HepG2 (cell line): ENCODE data around the gene YY1. TPM values are rescaled to one million over a fixed set of nuclear protein-coding genes. Genes with fewer than 3 reads are reported as not detected.

Experiments used
- ARNTL ChIP-seq: sonication (generic); formaldehyde crosslinking; IDR thresholded peaks from 2 replicates; pipeline ENCODE4 v1.4.0; 2020; ENCODE audit warnings: mild to moderate bottlenecking, missing genetic modification reagents
- ATF1 ChIP-seq: IDR thresholded peaks from 2 replicates; pipeline ENCODE4 v1.6.1; 2016; ENCODE audit warnings: mild to moderate bottlenecking, control low read depth
- HIVEP1 ChIP-seq: sonication (generic); formaldehyde crosslinking; IDR thresholded peaks from 2 replicates; pipeline ENCODE4 v1.4.0; 2020; ENCODE audit warnings: mild to moderate bottlenecking, missing genetic modification reagents
- KAT2B ChIP-seq: fragments of 150-350 bp; IDR thresholded peaks from 2 replicates; pipeline ENCODE4 v1.6.1; 2014; ENCODE audit warnings: low read depth, low read length, borderline replicate concordance
- KDM6A ChIP-seq: IDR thresholded peaks from 2 replicates; pipeline ENCODE4 v1.6.1; 2016; ENCODE audit warnings: low read depth
- MZF1 ChIP-seq: sonication (generic); formaldehyde crosslinking; IDR thresholded peaks from 2 replicates; pipeline ENCODE4 v1.8.1; 2023; ENCODE audit warnings: mild to moderate bottlenecking, missing genetic modification reagents, borderline replicate concordance
- SATB2 ChIP-seq: sonication (generic); formaldehyde crosslinking; IDR thresholded peaks from 2 replicates; pipeline ENCODE4 v1.5.0; 2020; ENCODE audit warnings: missing genetic modification reagents
- SP2 ChIP-seq: sonication (generic); formaldehyde crosslinking; IDR thresholded peaks from 2 replicates; pipeline ENCODE4 v1.5.1; 2020; ENCODE audit warnings: mild to moderate bottlenecking, missing genetic modification reagents
- U2AF2 ChIP-seq: fragments of 200-400 bp; formaldehyde crosslinking; IDR thresholded peaks from 2 replicates; pipeline ENCODE4 v1.6.1; 2017; ENCODE audit warnings: low read depth, mild to moderate bottlenecking, low read length
- ZFP1 ChIP-seq: IDR thresholded peaks from 2 replicates; pipeline ENCODE4 v1.6.1; 2016
- ZHX2 ChIP-seq, 2 experiments: sonication (generic) in 1 of 2; formaldehyde crosslinking in 1 of 2; IDR thresholded peaks; 2 replicates each; pipeline versions ENCODE4 v1.6.1 to v1.9.0; 2014 to 2022; ENCODE audit warnings: antibody characterized with exemption in 1 of 2, borderline replicate concordance in 1 of 2, inconsistent platforms in 1 of 2, low read depth in 1 of 2, missing genetic modification reagents in 1 of 2
- ZNF547 ChIP-seq: sonication (generic); formaldehyde crosslinking; IDR thresholded peaks from 2 replicates; pipeline ENCODE4 v1.5.1; 2020; ENCODE audit warnings: mild to moderate bottlenecking, missing genetic modification reagents
- ZNF792 ChIP-seq: IDR thresholded peaks from 2 replicates; pipeline ENCODE4 v1.6.1; 2016
- ZSCAN30 ChIP-seq: sonication (generic); formaldehyde crosslinking; IDR thresholded peaks from 2 replicates; pipeline ENCODE4 v1.5.0; 2020; ENCODE audit warnings: mild to moderate bottlenecking, missing genetic modification reagents
- polyA plus RNA-seq, 8 experiments: library from polyadenylated mRNA; depleted of rRNA in 3 of 8; stranded (reverse) in 7 of 8; unstranded in 1 of 8; fragments of >200 nt; fragmentation: Illumina TruSeq in 4 of 8; extraction: Trizol in 4 of 8; gene quantifications; 2 replicates each; pipeline versions ENCODE4 v1.2.1 to v1.2.3, GENCODE V29; 2011 to 2016; ENCODE audit warnings: low read depth in 4 of 8, missing spikeins in 1 of 8, mixed read lengths in 1 of 8; ENCODE audit not compliant: insufficient read depth in 1 of 8
- total RNA-seq, 5 experiments: library from RNA; depleted of rRNA; stranded (reverse); fragments of >200 nt; fragmentation: Illumina TruSeq; extraction: Trizol; gene quantifications; 2 replicates each; pipeline ENCODE4 v1.2.3, GENCODE V29; 2016; ENCODE audit warnings: low read depth in 1 of 5
- TF ChIP-seq, protein P1 (sequence below): sonication (generic); formaldehyde crosslinking; IDR thresholded peaks from 2 replicates; pipeline ENCODE4 v1.9.0; 2022; ENCODE audit warnings: missing genetic modification reagents, mild to moderate bottlenecking, borderline replicate concordance
- TF ChIP-seq, protein P2 (sequence below): IDR thresholded peaks from 2 replicates; pipeline ENCODE4 v1.6.1; 2016
- TF ChIP-seq, protein P3 (sequence below): IDR thresholded peaks from 2 replicates; pipeline ENCODE4 v1.6.1; 2016; ENCODE audit warnings: control low read depth
- TF ChIP-seq, protein P4 (sequence below): fragments of 450-650 bp; IDR thresholded peaks from 2 replicates; pipeline ENCODE4 v1.6.1; 2016

Gene YY1
- total and polyA plus RNA-seq, 2 of the 13 experiments (the other 11 are each of a cell fraction or from before 2014, with no cell fraction given): 29.4 to 68.1 TPM

GRCh38 chr14:100317912-100318808, 79.2 kb downstream of the YY1 start (continued):
- TF ChIP-seq, protein P1, sequence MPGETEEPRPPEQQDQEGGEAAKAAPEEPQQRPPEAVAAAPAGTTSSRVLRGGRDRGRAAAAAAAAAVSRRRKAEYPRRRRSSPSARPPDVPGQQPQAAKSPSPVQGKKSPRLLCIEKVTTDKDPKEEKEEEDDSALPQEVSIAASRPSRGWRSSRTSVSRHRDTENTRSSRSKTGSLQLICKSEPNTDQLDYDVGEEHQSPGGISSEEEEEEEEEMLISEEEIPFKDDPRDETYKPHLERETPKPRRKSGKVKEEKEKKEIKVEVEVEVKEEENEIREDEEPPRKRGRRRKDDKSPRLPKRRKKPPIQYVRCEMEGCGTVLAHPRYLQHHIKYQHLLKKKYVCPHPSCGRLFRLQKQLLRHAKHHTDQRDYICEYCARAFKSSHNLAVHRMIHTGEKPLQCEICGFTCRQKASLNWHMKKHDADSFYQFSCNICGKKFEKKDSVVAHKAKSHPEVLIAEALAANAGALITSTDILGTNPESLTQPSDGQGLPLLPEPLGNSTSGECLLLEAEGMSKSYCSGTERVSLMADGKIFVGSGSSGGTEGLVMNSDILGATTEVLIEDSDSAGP (CRISPR knock-in tag): 0 out of 2 replicates have a peak, but pooled peaks have one; percentile 46
- no peak for TF ChIP-seq U2AF2
- TF ChIP-seq, protein P2, sequence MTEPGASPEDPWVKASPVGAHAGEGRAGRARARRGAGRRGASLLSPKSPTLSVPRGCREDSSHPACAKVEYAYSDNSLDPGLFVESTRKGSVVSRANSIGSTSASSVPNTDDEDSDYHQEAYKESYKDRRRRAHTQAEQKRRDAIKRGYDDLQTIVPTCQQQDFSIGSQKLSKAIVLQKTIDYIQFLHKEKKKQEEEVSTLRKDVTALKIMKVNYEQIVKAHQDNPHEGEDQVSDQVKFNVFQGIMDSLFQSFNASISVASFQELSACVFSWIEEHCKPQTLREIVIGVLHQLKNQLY (CRISPR knock-in tag): no peak
- no peak for TF ChIP-seq ZNF547 (CRISPR knock-in tag)
- TF ChIP-seq KAT2B: no peak
- TF ChIP-seq ZFP1 (CRISPR knock-in tag): no peak
- no peak for TF ChIP-seq ZSCAN30 (CRISPR knock-in tag)
- TF ChIP-seq ZNF792 (CRISPR knock-in tag): no peak
- no peak for TF ChIP-seq KDM6A
- TF ChIP-seq HIVEP1 (CRISPR knock-in tag): no peak
- no peak for TF ChIP-seq ZHX2 (IDR thresholded peaks at IDR 0.05; ENCODE audit: low read depth)
- no peak for TF ChIP-seq ZHX2 (CRISPR knock-in tag; IDR thresholded peaks at IDR 0.05; ENCODE audit: borderline replicate concordance)
- no peak for TF ChIP-seq SATB2 (CRISPR knock-in tag)
- no peak for TF ChIP-seq ARNTL (CRISPR knock-in tag)
- TF ChIP-seq, protein P3, sequence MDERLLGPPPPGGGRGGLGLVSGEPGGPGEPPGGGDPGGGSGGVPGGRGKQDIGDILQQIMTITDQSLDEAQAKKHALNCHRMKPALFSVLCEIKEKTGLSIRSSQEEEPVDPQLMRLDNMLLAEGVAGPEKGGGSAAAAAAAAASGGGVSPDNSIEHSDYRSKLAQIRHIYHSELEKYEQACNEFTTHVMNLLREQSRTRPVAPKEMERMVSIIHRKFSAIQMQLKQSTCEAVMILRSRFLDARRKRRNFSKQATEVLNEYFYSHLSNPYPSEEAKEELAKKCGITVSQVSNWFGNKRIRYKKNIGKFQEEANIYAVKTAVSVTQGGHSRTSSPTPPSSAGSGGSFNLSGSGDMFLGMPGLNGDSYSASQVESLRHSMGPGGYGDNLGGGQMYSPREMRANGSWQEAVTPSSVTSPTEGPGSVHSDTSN (CRISPR knock-in tag): no peak
- TF ChIP-seq, protein P4, sequence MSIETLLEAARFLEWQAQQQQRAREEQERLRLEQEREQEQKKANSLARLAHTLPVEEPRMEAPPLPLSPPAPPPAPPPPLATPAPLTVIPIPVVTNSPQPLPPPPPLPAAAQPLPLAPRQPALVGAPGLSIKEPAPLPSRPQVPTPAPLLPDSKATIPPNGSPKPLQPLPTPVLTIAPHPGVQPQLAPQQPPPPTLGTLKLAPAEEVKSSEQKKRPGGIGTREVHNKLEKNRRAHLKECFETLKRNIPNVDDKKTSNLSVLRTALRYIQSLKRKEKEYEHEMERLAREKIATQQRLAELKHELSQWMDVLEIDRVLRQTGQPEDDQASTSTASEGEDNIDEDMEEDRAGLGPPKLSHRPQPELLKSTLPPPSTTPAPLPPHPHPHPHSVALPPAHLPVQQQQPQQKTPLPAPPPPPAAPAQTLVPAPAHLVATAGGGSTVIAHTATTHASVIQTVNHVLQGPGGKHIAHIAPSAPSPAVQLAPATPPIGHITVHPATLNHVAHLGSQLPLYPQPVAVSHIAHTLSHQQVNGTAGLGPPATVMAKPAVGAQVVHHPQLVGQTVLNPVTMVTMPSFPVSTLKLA: no peak
- no peak for TF ChIP-seq ATF1
- TF ChIP-seq SP2 (CRISPR knock-in tag): no peak
- TF ChIP-seq MZF1 (CRISPR knock-in tag): no peak
